GM19035 (cell line): ENCODE measurements around the gene GGCT.
A peak's percentile ranks its signal among the peaks of the same experiment; 100 is the strongest.

Experiments
- ATAC-seq: cut with Tn5 transposase; IDR thresholded peaks from one replicate; pipeline ENCODE4 v1.9.1; 2021; ENCODE audit not compliant: unreplicated experiment

Gene GGCT

GRCh38 chr7:30479202-30480120 lies 25.2 kb downstream of the GGCT start:
- ATAC-seq: no peak

DNA sequence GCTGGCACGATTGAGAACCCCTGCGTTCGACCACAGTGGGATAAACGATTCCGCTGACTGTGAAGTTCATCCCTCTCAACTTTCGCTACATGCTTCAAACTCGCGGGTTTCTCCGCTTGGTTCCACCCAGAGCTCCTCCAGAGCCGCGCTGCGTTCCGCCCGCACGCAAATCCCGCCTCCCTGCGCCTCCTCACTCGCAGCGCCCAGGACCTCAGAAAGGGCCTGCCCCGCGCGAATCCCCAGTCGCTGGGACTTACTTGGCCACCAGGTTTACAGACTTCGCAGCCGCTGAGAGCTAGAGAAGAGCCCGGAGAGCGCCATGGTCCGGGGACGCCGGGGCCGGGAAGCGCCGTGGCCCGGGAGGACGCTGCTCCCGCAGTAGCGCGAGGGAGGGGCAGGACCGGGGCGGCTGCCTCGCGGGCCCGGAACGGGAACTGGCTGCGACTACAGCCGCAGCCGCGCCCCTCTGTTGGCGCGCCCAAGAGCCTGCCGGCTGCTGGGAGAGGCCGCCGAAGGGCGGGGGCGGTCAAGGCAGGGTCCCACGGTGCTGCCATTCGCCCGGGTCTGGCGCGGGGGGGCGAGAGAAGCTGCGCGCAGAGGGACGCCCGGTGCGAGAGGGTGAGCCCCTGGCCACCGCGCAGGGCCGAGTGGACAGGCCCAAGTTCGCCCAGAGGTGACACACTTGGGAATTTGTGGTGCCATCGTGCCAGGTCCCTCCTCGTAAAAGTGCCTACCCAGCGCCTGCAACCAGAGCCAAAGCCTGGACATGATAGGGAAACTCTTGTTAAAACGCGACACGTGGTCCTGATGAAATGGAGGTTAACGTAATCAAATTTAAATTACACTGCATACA lies 26.1 kb downstream of the GGCT start, which contains the start of gene NOD1:
Gene NOD1 (minus strand): TSS at position 436 of the 853 bp plus-strand sequence. CDS start 21,863 bp downstream, outside the sequence.
- peak; percentile 94 for ATAC-seq

- ATAC-seq: no peak
Measured at GRCh38 chr7:30476459-30477145, 28.0 kb downstream of the GGCT start.

- ATAC-seq: no peak
Measured at GRCh38 chr7:30475580-30475979, 29.0 kb downstream of the GGCT start.

DNA sequence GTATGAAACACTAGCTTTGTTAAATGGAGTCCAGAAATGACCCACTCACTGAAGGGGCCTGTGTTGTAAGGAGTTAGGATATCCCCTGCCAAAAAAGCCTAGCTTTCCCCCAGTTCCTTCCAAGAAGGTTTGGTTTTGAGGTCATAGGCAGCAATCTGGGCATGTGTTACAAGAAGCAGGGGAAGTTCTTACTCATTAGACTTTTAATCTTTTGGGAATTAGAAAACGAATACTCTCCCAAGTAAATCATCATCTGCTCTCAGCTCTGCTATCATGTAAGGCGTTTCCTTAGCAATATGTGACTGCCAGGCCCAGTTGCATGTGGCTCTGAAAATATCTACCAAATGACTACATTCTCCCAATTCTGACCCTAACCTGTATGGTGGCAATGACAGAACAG lies 29.7 kb downstream of the GGCT start:
- no peak for ATAC-seq

DNA sequence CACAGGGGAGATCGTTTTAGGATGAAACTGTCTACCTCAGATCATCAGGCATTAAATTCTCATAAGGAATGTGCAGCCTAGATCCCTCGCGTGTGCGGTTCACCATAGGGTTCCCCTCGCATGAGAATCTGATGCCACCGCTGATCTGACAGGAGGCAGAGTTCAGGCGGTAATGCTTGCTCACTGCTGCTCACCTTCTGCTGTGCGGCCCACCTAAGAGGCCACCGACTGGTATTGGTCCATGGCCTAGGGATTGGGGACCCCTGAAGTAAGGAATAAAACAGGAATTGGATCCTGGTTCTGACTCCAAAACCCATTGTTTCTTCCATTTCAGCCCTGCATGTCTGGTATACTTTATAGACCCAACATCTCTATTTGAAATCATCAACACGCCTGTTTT lies 30.1 kb downstream of the GGCT start:
- no peak for ATAC-seq

DNA sequence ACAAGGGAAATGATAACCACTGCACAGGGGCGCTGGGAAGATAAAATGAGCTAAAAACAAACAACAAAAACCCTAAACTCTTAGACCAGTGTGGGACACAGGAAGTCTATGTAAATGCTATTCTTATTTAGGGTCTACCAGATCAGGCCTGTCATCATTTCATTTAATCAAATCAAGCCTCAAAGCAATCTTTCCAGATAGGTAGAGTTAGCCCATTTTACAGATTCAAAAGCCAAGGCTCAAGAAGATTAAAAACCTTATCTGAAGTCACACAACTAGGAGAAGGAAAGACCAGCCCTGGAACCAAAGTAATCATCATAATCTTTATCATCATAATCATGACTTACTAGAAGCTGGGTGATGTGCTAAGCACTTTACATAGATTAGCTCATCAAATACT lies 30.7 kb downstream of the GGCT start:
- no peak for ATAC-seq

DNA sequence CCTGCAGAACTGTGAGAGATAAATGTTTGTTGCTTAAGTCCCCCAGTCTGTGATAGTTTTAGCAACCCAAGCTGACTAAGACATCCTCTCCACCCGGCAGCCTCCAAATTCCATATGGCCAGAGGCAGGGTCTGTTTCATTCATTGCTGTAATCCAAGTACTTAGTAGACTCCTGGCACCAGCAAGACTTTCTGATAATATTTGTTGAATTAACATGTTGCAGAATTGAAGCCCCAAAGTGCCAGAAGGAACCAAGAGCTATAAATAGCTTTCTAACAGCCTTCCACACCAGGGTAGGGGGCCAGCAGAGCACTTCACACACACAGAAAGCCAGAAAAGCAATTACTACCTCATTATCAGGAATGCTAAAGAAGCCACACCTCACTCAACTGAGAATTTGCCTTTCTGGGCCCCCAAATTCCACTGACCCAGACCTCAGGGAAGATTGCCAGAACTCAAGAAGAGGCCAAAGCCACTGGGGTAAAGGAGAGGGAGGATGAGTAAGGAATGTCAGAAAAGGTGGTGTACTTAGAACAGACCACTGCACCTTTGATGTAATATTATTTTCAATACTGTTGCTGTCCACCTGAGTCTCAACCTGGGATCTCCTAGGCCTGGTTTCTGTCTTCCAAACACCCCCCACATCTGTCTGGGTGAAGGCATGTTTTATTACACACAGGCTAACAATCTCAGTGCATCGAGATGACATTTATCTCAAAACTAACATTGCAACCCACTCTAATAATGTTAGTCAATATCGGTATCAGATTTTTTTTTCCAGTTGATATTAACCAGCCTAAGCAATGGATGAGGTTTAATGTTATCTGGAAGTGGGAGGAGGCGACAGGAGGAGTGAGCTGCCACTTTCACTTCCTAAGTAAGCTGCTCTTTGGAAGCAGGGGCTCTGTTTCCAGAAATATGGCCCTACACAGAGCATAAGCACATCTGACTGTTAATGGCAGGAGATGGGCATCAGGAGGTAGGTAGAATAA lies 31.5 kb downstream of the GGCT start:
- no peak for ATAC-seq

DNA sequence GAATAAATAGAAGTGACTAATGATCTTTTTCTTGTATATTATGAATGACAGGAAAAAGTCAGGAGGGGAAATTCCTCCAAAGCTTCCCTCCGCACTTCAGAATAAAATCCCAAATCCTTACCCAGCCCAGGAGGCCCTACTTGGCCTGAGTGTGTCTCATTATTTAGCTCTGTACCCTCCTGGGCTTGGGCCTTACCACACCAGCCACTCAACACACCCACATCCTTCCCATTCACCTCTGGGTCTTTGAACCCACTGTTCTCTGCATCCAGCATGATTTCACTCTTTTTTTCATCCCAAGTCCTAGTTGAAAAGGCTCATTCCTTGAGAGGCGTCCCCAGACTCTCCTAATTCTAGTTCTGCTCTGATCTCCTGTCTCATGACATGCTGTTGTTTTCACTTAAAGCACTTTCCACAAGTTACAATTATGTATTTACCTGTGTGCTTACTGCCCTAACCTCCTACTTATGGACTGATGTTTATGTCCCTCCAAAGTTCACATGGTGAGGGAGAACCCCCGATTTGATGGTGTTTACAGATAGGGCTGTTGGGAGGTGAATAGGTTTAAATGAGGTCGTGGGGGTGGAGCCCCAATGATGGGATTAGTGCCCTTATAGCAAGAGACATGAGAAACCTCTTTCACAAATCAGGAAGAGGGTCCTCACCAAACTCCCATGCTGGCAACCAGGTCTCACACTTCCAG lies 32.4 kb downstream of the GGCT start:
- no peak for ATAC-seq

- ATAC-seq: no peak
Measured at GRCh38 chr7:30471205-30471604, 33.4 kb downstream of the GGCT start.

- ATAC-seq: no peak
Measured at GRCh38 chr7:30470771-30471170, 33.9 kb downstream of the GGCT start.

DNA sequence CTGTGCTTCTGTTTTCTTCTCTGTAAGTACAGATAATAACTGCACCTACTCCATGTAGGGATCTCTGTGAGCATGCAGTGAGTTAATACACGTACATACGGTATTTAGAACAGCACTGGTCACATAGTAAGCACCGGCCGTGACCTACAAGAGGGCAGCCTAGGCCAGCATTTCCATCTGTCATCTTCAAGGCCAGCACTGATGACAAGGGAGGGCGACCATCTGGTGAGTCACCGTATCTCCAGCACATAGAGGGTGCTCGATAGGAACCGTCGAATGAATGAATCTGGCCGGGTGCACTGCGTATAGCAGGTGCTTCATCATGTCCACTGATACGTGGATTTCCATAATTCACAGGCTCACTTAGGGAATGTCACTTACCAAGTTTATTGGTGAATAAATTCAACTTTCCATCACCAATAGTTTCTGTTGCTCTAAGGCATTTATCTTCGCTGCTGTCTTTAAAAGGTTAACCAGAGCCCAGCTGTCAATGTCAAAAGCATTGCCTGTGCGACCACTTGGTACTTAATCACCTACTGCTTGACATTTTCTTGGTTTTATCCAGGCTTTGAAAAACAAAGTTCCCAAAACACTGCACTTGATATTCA lies 34.4 kb downstream of the GGCT start:
- no peak for ATAC-seq

GRCh38 chr7:30469303-30469702 lies 35.3 kb downstream of the GGCT start:
- no peak for ATAC-seq

DNA sequence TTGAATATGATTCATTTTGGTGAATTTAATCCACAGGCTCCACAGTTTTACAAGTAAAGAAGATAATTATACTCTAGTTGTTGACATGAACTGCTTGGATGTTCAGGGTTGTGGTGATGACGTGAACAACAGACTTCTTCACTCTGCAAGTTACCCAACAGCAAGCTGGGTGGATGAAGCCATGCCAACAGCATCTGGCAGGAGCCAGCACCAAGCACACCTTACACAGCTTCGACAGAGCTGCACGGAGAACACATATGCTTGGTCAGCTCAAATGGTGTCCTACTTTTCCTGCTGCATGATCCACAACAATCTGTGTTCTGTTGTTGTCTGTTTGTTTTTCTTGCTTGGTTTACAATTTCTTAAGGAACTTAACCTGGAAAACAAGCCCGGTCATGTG lies 35.8 kb downstream of the GGCT start:
- no peak for ATAC-seq

DNA sequence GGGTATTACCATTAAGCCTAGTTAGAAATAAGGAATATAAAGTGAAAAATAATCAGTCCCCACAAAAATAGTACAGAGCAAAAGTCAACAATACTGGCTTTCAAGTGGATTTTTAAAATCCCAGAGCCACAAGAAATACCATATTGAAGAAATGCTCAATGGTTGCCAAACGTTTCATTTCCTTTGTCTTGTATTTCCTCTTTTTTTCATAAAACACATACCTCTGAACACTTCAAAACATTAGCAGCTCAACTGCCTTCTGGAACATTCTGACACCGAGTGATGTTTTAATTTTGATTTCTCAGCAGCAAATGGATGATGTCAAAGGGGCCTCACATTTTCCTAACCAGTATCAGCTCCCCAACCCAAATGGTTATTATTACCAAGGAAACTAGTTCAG lies 36.6 kb downstream of the GGCT start:
- no peak for ATAC-seq

- no peak for ATAC-seq
Measured at GRCh38 chr7:30467271-30467670, 37.4 kb downstream of the GGCT start.

DNA sequence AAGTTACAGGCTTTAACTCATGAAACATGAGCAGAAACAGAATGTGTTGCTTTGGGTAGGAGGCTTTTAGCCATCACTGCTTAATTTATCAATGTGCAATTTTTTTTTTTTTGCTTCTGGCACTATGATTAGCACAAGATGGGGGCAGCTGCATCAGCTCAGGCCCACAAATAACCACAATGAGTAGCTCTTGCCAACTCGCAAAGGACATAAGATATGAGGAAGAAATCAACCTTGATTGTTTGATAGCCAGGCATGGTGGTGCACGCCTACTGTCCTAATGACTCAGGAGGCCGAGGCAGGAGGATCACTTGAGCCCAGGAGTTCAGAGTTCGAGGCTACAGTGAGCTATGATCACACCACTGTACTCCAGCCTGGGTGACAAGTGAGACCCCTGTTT lies 38.4 kb downstream of the GGCT start:
- no peak for ATAC-seq

DNA sequence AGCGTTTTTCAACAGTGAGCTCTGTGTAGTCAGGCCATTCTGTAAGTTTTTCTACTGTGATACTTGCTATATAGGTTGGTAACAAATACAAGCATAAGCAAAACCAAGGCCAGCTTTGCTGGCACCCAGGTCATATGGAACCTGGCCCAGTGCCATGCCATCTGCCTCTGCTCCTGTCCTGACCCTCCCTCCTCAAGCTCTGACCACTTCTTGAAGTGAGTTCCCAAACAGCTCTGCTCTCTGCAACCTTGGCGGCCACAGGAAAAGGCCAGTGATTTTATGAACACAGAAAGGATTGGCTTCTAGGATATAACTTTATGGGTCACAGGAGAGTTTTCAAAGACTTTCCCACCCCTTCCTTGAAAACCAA lies 38.8 kb downstream of the GGCT start:
- ATAC-seq: no peak
